ENCODE results near the gene CRYBA2. TPM values are rescaled to one million over a fixed set of nuclear protein-coding genes. Genes with fewer than 3 reads are reported as not detected.
A peak's percentile ranks its signal among the peaks of the same experiment; 100 is the strongest.

The CRYBA2 gene
- total RNA-seq, 2 donors from 2014 or later, result not detected

GRCh38 chr2:219028996-219029828 is 36.0 kb upstream of the CRYBA2 start:
- Mint-ChIP-seq H3K27me3 (peaks cover 13% of the 10 kb centered on the region), H3K27ac (no peak overlapping the region), H3K36me3 (ENCODE audit: low read depth) (no peaks in the 10 kb centered on the region), H3K4me3 (no peak overlapping the region), H3K4me1 (no peaks in the 10 kb centered on the region), H3K9me3 (no peaks in the 10 kb centered on the region)
- peak; percentile 25 for ATAC-seq (replicated peaks)

GRCh38 chr2:219028141-219028540 is 34.9 kb upstream of the CRYBA2 start:
- no peaks in the 10 kb centered on the region for H3K4me1 Mint-ChIP-seq
- no peaks in the 10 kb centered on the region for H3K36me3 Mint-ChIP-seq (ENCODE audit: low read depth)
- H3K27me3 Mint-ChIP-seq, result peaks cover 10% of the 10 kb centered on the region
- no peak overlapping the region for H3K27ac Mint-ChIP-seq
- H3K4me3 Mint-ChIP-seq, result no peak overlapping the region
- no peak for ATAC-seq (replicated peaks)
- no peaks in the 10 kb centered on the region for H3K9me3 Mint-ChIP-seq

- Mint-ChIP-seq H3K4me1 (no peaks in the 10 kb centered on the region), H3K9me3 (no peaks in the 10 kb centered on the region), H3K27me3 (peaks cover 7% of the 10 kb centered on the region), H3K27ac (no peak overlapping the region), H3K4me3 (no peak overlapping the region), H3K36me3 (ENCODE audit: low read depth) (no peaks in the 10 kb centered on the region)
- ATAC-seq (replicated peaks), result no peak
Observed at GRCh38 chr2:219027511-219028055, 34.4 kb upstream of the CRYBA2 start.

GRCh38 chr2:219026946-219027345 is 33.7 kb upstream of the CRYBA2 start:
- H3K27ac Mint-ChIP-seq, result no peak overlapping the region
- no peak overlapping the region for H3K4me3 Mint-ChIP-seq
- no peaks in the 10 kb centered on the region for H3K9me3 Mint-ChIP-seq
- H3K36me3 Mint-ChIP-seq (ENCODE audit: low read depth), result no peaks in the 10 kb centered on the region
- ATAC-seq (replicated peaks), result no peak
- H3K27me3 Mint-ChIP-seq, result peaks cover 3% of the 10 kb centered on the region
- no peaks in the 10 kb centered on the region for H3K4me1 Mint-ChIP-seq

GRCh38 chr2:219025637-219026585 is 32.7 kb upstream of the CRYBA2 start:
- H3K27me3 Mint-ChIP-seq, result peaks cover 3% of the 10 kb centered on the region
- H3K36me3 Mint-ChIP-seq (ENCODE audit: low read depth), result no peaks in the 10 kb centered on the region
- H3K27ac Mint-ChIP-seq, result no peak overlapping the region
- no peaks in the 10 kb centered on the region for H3K9me3 Mint-ChIP-seq
- H3K4me3 Mint-ChIP-seq, result no peak overlapping the region
- no peaks in the 10 kb centered on the region for H3K4me1 Mint-ChIP-seq
- no peak for ATAC-seq (replicated peaks)

- no peaks in the 10 kb centered on the region for H3K9me3 Mint-ChIP-seq
- no peaks in the 10 kb centered on the region for H3K36me3 Mint-ChIP-seq (ENCODE audit: low read depth)
- H3K27me3 Mint-ChIP-seq, result no peaks in the 10 kb centered on the region
- no peak overlapping the region for H3K4me3 Mint-ChIP-seq
- H3K27ac Mint-ChIP-seq, result no peak overlapping the region
- H3K4me1 Mint-ChIP-seq, result no peaks in the 10 kb centered on the region
- no peak for ATAC-seq (replicated peaks)
Observed at GRCh38 chr2:219024059-219024458, 30.8 kb upstream of the CRYBA2 start.

GRCh38 chr2:219023045-219023605 is 29.9 kb upstream of the CRYBA2 start:
- H3K9me3 Mint-ChIP-seq, result no peaks in the 10 kb centered on the region
- no peak overlapping the region for H3K4me3 Mint-ChIP-seq
- H3K27ac Mint-ChIP-seq, result no peak overlapping the region
- H3K36me3 Mint-ChIP-seq (ENCODE audit: low read depth), result no peaks in the 10 kb centered on the region
- no peaks in the 10 kb centered on the region for H3K4me1 Mint-ChIP-seq
- ATAC-seq (replicated peaks), result no peak
- H3K27me3 Mint-ChIP-seq, result no peaks in the 10 kb centered on the region

- no peak overlapping the region for H3K27ac Mint-ChIP-seq
- no peak overlapping the region for H3K4me3 Mint-ChIP-seq
- H3K4me1 Mint-ChIP-seq, result no peaks in the 10 kb centered on the region
- no peaks in the 10 kb centered on the region for H3K27me3 Mint-ChIP-seq
- no peaks in the 10 kb centered on the region for H3K9me3 Mint-ChIP-seq
- no peaks in the 10 kb centered on the region for H3K36me3 Mint-ChIP-seq (ENCODE audit: low read depth)
- ATAC-seq (replicated peaks), result no peak
Observed at GRCh38 chr2:219022616-219023015, 29.4 kb upstream of the CRYBA2 start.

GRCh38 chr2:219022041-219022440 is 28.8 kb upstream of the CRYBA2 start:
- Mint-ChIP-seq H3K4me1 (no peaks in the 10 kb centered on the region), H3K27ac (no peak overlapping the region), H3K27me3 (no peaks in the 10 kb centered on the region), H3K9me3 (no peaks in the 10 kb centered on the region), H3K36me3 (ENCODE audit: low read depth) (no peaks in the 10 kb centered on the region), H3K4me3 (no peak overlapping the region)
- ATAC-seq (replicated peaks), result no peak

GRCh38 chr2:219021591-219021990 is 28.4 kb upstream of the CRYBA2 start:
- Mint-ChIP-seq H3K36me3 (ENCODE audit: low read depth) (no peaks in the 10 kb centered on the region), H3K27ac (no peak overlapping the region), H3K4me3 (no peak overlapping the region), H3K4me1 (no peaks in the 10 kb centered on the region), H3K9me3 (no peaks in the 10 kb centered on the region), H3K27me3 (peaks cover 2% of the 10 kb centered on the region)
- ATAC-seq (replicated peaks), result no peak

GRCh38 chr2:219020604-219021365 is 27.6 kb upstream of the CRYBA2 start:
- H3K27ac Mint-ChIP-seq, result no peak overlapping the region
- ATAC-seq (replicated peaks), result peak; percentile 9
- no peaks in the 10 kb centered on the region for H3K9me3 Mint-ChIP-seq
- H3K36me3 Mint-ChIP-seq (ENCODE audit: low read depth), result no peaks in the 10 kb centered on the region
- H3K4me1 Mint-ChIP-seq, result no peaks in the 10 kb centered on the region
- no peak overlapping the region for H3K4me3 Mint-ChIP-seq
- peaks cover 3% of the 10 kb centered on the region for H3K27me3 Mint-ChIP-seq

- ATAC-seq (replicated peaks), result no peak
- no peak overlapping the region for H3K4me3 Mint-ChIP-seq
- H3K36me3 Mint-ChIP-seq (ENCODE audit: low read depth), result no peaks in the 10 kb centered on the region
- H3K27me3 Mint-ChIP-seq, result peaks cover 7% of the 10 kb centered on the region
- no peaks in the 10 kb centered on the region for H3K9me3 Mint-ChIP-seq
- H3K27ac Mint-ChIP-seq, result no peak overlapping the region
- H3K4me1 Mint-ChIP-seq, result no peaks in the 10 kb centered on the region
Observed at GRCh38 chr2:219019436-219019835, 26.2 kb upstream of the CRYBA2 start.

GRCh38 chr2:219018726-219019125 is 25.5 kb upstream of the CRYBA2 start:
- no peak for ATAC-seq (replicated peaks)
- no peaks in the 10 kb centered on the region for H3K9me3 Mint-ChIP-seq
- no peak overlapping the region for H3K27ac Mint-ChIP-seq
- H3K27me3 Mint-ChIP-seq, result peaks cover 8% of the 10 kb centered on the region
- H3K4me1 Mint-ChIP-seq, result no peaks in the 10 kb centered on the region
- H3K36me3 Mint-ChIP-seq (ENCODE audit: low read depth), result no peaks in the 10 kb centered on the region
- H3K4me3 Mint-ChIP-seq, result no peak overlapping the region

- Mint-ChIP-seq H3K27ac (no peak overlapping the region), H3K9me3 (no peaks in the 10 kb centered on the region), H3K4me3 (no peak overlapping the region), H3K27me3 (peaks cover 8% of the 10 kb centered on the region), H3K4me1 (no peaks in the 10 kb centered on the region), H3K36me3 (ENCODE audit: low read depth) (no peaks in the 10 kb centered on the region)
- ATAC-seq (replicated peaks), result no peak
Observed at GRCh38 chr2:219018286-219018685, 25.1 kb upstream of the CRYBA2 start.

All from activated T-helper 17 cell treated with anti-CD3 and anti-CD28 coated beads, Interleukin-2, amount 50 U/mL, for 72 hours (primary cell).